IPS-NIHi7 (cell line): Measurements from ENCODE around the gene FHDC1.
"Not testable (repeated sequence)": the region's sequence is repeated elsewhere in the genome, so short reads cannot be mapped to it uniquely, and the experiment has no call there.

Source experiments
- DNase-seq: peaks from one replicate; pipeline ENCODE4 v3.0.0; 2012; ENCODE audit warnings: mixed read lengths; ENCODE audit errors: extremely low spot score

FHDC1 gene

GRCh38 chr4:152935631-152936445, at the start of gene FHDC1:
Gene FHDC1 (plus strand): TSS chr4:152936323. CDS start chr4:152943058, 6,735 bp downstream.
- peak; percentile 95 for DNase-seq

GRCh38 chr4:152887981-152888380, 48.1 kb upstream of the FHDC1 start:
- no peak for DNase-seq

GRCh38 chr4:152892974-152893373, 43.1 kb upstream of the FHDC1 start:
- no peak for DNase-seq

GRCh38 chr4:152894673-152895072, 41.5 kb upstream of the FHDC1 start:
- DNase-seq: no peak

GRCh38 chr4:152896811-152897210, 39.3 kb upstream of the FHDC1 start:
- DNase-seq: no peak

GRCh38 chr4:152898133-152898532, 38.0 kb upstream of the FHDC1 start:
- not testable (repeated sequence) for DNase-seq

GRCh38 chr4:152898606-152899005, 37.5 kb upstream of the FHDC1 start:
- DNase-seq: no peak

- no peak for DNase-seq
These were observed 35.7 kb upstream of the FHDC1 start for GRCh38 chr4:152900395-152900794.

- DNase-seq: no peak
These were observed 34.9 kb upstream of the FHDC1 start for GRCh38 chr4:152901205-152901604.

GRCh38 chr4:152903658-152904057, 32.5 kb upstream of the FHDC1 start:
- DNase-seq: no peak

GRCh38 chr4:152909901-152910300, 26.2 kb upstream of the FHDC1 start:
- no peak for DNase-seq

GRCh38 chr4:152910521-152910920, 25.6 kb upstream of the FHDC1 start:
- DNase-seq: no peak

GRCh38 chr4:152917543-152918395, 18.4 kb upstream of the FHDC1 start:
- DNase-seq: no peak

- DNase-seq: no peak
These were observed 16.3 kb upstream of the FHDC1 start for GRCh38 chr4:152919826-152920225.

GRCh38 chr4:152920768-152921167, 15.4 kb upstream of the FHDC1 start:
- no peak for DNase-seq

- no peak for DNase-seq
These were observed 14.8 kb upstream of the FHDC1 start for GRCh38 chr4:152921284-152921683.

- no peak for DNase-seq
These were observed 10.3 kb upstream of the FHDC1 start for GRCh38 chr4:152925851-152926250.

GRCh38 chr4:152926959-152927358, 9.2 kb upstream of the FHDC1 start:
- DNase-seq: no peak

- no peak for DNase-seq
These were observed 8.4 kb upstream of the FHDC1 start for GRCh38 chr4:152927737-152928136.

- no peak for DNase-seq
These were observed 7.8 kb upstream of the FHDC1 start for GRCh38 chr4:152928286-152928685.

- peak; percentile 31 for DNase-seq
These were observed 6.2 kb upstream of the FHDC1 start for GRCh38 chr4:152929888-152930287.

GRCh38 chr4:152935143-152935542, 980 bp upstream of the FHDC1 start:
- peak; percentile 78 for DNase-seq
